ENCODE data around the gene FTSJ3.

The FTSJ3 gene

GRCh38 chr17:63837962-63838600 is 10.6 kb upstream of the FTSJ3 start:
- no peak for ATAC-seq
- no peak for TF ChIP-seq ZC3H10 (CRISPR knock-in tag; IDR thresholded peaks at IDR 0.05)
- no peak for TF ChIP-seq RARB (CRISPR knock-in tag; IDR thresholded peaks at IDR 0.05)
- TF ChIP-seq ESRRG (CRISPR knock-in tag; IDR thresholded peaks at IDR 0.05) = no peak
- TF ChIP-seq ZNF565 (CRISPR knock-in tag; conservative IDR thresholded peaks at IDR 0.05; ENCODE audit: low read depth) = no peak
- TF ChIP-seq GLIS3 (CRISPR knock-in tag; IDR thresholded peaks at IDR 0.05) = no peak
- no peak for TF ChIP-seq ZNF70 (CRISPR knock-in tag; IDR thresholded peaks at IDR 0.05)
- TF ChIP-seq ZNF8 (CRISPR knock-in tag; IDR thresholded peaks at IDR 0.05) = no peak
- no peak for TF ChIP-seq PPARA (CRISPR knock-in tag; IDR thresholded peaks at IDR 0.05; ENCODE audit: borderline replicate concordance)
- TF ChIP-seq ISL1 (CRISPR knock-in tag; IDR thresholded peaks at IDR 0.05) = no peak
- no peak for TF ChIP-seq TSHZ2 (CRISPR knock-in tag; IDR thresholded peaks at IDR 0.05)
- TF ChIP-seq BACH2 (CRISPR knock-in tag; IDR thresholded peaks at IDR 0.05; ENCODE audit: borderline replicate concordance) = no peak
- no peak for TF ChIP-seq SNAI2 (CRISPR knock-in tag; IDR thresholded peaks at IDR 0.05)
- no peak for TF ChIP-seq ZFP3 (CRISPR knock-in tag; IDR thresholded peaks at IDR 0.05)

GRCh38 chr17:63837480-63837879 is 10.0 kb upstream of the FTSJ3 start:
- TF ChIP-seq TOX (CRISPR knock-in tag; IDR thresholded peaks at IDR 0.05; ENCODE audit: borderline replicate concordance) (no peak), ARNTL (CRISPR knock-in tag; IDR thresholded peaks at IDR 0.05; ENCODE audit: borderline replicate concordance, low read depth) (no peak), ZC3H10 (CRISPR knock-in tag; IDR thresholded peaks at IDR 0.05) (no peak), ESRRG (CRISPR knock-in tag; IDR thresholded peaks at IDR 0.05) (no peak), TSHZ2 (CRISPR knock-in tag; IDR thresholded peaks at IDR 0.05) (no peak)
- ATAC-seq = no peak

GRCh38 chr17:63836811-63837210 is 9.3 kb upstream of the FTSJ3 start:
- TF ChIP-seq CREB5 (CRISPR knock-in tag; IDR thresholded peaks at IDR 0.05; ENCODE audit: low read depth) (no peak), POU6F1 (CRISPR knock-in tag; IDR thresholded peaks at IDR 0.05; ENCODE audit: borderline replicate concordance, low read depth) (no peak), CSRNP3 (CRISPR knock-in tag; IDR thresholded peaks at IDR 0.05) (no peak), ZNF8 (CRISPR knock-in tag; IDR thresholded peaks at IDR 0.05) (no peak), ISL1 (CRISPR knock-in tag; IDR thresholded peaks at IDR 0.05) (no peak), GLIS3 (CRISPR knock-in tag; IDR thresholded peaks at IDR 0.05) (no peak)
- ATAC-seq = no peak

Measured in SK-N-SH treated with all-trans-retinoic acid at 6 μM for 48 hours (cell line).